LNCAP (cell line): ENCODE results near the gene PUSL1.

Experiments used
- CTCF ChIP-seq: fragments of 450-650 bp; IDR thresholded peaks from 2 replicates; pipeline ENCODE4 v1.5.1; 2017; ENCODE audit warnings: mild to moderate bottlenecking

The PUSL1 gene

DNA sequence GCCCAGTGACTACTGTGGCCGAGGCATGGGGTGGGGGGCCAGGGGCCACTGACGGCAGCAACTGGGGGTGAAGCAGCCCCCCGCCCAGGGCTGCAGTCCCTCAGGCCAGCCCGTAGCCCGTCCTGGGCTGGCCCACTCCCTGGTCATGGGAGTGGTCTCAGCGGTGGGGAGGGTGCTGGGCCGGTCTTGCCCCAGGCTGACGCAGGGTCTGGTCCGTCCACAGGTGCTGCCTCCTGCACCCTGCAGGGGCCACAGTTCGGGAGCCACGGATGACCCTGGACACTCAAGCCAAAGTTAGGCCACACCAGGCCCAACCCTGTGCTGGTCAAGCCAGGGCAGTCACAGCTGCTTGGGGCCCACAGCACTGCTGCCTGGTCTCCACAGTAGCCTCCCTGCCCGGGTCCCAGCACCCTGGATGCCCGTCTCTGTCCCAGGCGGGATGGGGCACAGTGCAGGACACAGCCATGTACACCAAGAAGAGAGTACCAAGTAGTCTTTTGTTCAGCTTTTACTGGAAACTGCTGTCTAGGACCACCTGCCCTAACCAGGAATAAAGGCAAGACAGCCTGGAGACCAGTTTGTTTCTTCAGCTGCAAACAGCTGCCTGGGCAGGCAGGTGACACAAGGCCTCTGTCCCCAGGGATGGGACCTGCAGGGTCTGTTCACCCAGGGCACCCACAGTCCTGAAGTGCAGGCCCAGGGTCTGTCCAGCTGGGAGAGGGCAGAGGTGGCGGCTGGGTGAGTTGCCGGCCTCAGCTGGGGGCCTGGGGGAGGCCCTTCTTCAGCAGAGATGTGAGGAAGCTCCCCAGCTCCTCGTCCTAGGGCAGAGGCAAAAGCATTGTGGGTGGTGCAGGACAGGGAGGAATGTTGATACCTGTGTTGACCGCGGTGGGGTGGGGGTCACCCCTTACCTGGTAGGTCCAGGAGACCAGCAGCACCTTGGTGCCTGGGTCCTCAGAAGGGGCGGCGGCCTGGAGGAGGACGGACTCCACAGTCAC is 3.0 kb downstream of the PUSL1 start:
- no peak for TF ChIP-seq CTCF

GRCh38 chr1:1312450-1313314 is 4.3 kb downstream of the PUSL1 start:
- no peak for TF ChIP-seq CTCF

GRCh38 chr1:1313500-1314236 is 5.3 kb downstream of the PUSL1 start:
- no peak for TF ChIP-seq CTCF

GRCh38 chr1:1314237-1314586 is 5.8 kb downstream of the PUSL1 start:
- no peak for TF ChIP-seq CTCF

DNA sequence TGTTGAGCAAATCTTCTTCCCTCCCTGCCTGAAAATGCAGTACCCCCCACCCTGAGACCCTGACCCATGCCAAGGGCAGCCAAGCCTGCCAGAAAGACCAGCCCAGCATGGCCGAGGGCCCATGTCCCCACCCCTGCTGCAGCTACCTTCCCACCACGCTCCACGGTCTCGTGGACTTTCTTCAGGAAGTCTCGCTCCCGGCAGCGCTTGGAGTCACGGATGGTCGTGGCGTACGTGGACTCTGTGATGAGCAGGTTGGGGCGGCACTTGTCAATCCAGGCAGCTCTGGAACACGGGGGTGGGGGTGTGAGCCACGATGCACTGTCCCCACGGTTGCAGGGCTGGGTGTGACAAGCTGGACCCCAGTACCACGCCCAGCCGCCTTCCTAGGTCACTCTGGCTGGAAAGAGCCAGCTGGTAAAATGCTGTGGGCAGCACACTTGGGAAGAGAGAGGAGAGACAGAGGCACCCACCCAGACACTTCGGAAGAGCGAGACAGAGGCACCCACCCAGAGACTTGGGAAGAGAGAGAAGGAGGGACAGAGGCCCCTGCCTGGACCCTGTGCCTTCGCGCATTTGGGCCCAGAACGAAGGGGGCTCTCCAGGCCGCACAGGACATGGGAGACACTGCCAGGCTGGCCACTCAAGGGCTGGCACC is 6.4 kb downstream of the PUSL1 start:
- no peak for TF ChIP-seq CTCF

DNA sequence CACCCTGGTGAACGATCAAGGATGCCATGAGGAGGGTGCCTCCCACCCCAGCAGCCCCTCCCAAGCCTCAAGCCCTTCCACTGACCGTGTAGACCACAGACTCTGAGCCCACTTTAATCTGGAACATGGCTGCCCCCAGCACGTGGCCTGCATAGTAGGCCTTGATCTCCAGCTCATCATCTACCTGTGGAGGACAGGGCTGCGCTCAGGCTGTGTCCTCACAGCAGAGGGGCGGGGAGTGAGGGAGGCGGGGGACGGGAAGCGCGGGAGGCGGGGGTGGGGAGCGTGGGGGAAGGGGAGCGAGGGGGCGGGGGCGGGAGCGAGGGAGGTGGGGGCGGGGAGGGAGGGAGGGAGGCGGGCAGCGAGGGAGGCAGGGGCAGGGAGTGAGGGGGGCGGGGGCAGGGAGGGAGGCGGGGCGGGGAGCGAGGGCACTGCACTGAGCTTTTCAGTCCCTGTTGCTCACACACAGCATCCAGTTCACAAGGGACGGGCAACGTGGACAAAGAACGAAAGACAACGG is 7.1 kb downstream of the PUSL1 start:
- no peak for TF ChIP-seq CTCF
